Measurements from ENCODE around the gene PRKCA. TPM values are rescaled to one million over a fixed set of nuclear protein-coding genes. Genes with fewer than 3 reads are reported as not detected.

PRKCA gene
- total RNA-seq, 4 donors from 2014 or later = 9.0 to 76.1 (median 15.1) TPM

DNA sequence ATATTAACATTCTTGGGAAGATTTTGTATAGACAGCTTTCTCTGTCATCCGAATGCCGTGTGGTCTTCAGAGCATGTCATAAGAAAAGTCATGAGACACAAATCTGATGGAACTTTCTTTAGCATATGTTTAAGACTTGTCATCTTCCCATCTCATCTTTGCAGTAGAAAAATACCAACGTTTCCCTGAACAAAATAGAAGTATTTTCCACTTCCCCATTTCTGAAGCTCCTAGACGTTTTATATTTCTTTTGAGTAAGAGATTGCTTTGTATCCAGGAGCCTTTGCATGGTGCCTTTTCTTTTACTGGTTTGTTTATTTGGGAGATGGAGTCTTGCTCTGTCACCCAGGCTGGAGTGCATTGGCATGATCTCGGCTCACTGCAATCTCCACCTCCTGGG is 235.1 kb downstream of the PRKCA start:
- no peak for DNase-seq
- Histone ChIP-seq H3K4me3 (no peak overlapping the region), H3K27ac (no peak overlapping the region), H3K9me3 (no peaks in the 10 kb centered on the region), H3K36me3 (no peaks in the 10 kb centered on the region), H3K27me3 (no peaks in the 10 kb centered on the region), H3K4me1 (peaks cover 4 to 5% of the 10 kb centered on the region in 2 donors)
- TF ChIP-seq, protein P1, sequence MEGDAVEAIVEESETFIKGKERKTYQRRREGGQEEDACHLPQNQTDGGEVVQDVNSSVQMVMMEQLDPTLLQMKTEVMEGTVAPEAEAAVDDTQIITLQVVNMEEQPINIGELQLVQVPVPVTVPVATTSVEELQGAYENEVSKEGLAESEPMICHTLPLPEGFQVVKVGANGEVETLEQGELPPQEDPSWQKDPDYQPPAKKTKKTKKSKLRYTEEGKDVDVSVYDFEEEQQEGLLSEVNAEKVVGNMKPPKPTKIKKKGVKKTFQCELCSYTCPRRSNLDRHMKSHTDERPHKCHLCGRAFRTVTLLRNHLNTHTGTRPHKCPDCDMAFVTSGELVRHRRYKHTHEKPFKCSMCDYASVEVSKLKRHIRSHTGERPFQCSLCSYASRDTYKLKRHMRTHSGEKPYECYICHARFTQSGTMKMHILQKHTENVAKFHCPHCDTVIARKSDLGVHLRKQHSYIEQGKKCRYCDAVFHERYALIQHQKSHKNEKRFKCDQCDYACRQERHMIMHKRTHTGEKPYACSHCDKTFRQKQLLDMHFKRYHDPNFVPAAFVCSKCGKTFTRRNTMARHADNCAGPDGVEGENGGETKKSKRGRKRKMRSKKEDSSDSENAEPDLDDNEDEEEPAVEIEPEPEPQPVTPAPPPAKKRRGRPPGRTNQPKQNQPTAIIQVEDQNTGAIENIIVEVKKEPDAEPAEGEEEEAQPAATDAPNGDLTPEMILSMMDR (IDR thresholded peaks at IDR 0.05) = no peak
- no peak for TF ChIP-seq POLR2A (IDR thresholded peaks at IDR 0.05)
- intact Hi-C loops (cut with DNase I; ENCODE audit: low total_unique reads) = no loop called here

DNA sequence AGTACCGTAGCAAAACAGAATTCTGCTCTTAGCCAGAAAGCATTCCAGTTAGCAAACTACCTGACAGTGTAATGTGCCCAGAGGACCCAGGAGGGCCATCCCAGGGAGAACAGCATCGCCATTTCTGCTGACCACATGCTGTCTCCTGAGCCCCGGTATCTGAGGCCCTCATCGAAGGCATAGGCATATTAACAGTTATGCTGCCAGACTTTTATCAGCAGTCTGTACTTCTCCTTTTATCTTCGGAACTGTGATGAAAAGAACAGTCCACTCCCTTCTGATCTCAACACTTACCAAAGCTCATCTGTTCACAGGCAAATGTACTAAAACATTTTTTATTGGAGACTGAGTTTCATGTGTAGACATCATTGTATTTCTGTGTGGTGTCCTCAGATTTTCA is 236.4 kb downstream of the PRKCA start:
- peaks cover 0 to 3% of the 10 kb centered on the region in 2 donors for H3K4me1 ChIP-seq

DNA sequence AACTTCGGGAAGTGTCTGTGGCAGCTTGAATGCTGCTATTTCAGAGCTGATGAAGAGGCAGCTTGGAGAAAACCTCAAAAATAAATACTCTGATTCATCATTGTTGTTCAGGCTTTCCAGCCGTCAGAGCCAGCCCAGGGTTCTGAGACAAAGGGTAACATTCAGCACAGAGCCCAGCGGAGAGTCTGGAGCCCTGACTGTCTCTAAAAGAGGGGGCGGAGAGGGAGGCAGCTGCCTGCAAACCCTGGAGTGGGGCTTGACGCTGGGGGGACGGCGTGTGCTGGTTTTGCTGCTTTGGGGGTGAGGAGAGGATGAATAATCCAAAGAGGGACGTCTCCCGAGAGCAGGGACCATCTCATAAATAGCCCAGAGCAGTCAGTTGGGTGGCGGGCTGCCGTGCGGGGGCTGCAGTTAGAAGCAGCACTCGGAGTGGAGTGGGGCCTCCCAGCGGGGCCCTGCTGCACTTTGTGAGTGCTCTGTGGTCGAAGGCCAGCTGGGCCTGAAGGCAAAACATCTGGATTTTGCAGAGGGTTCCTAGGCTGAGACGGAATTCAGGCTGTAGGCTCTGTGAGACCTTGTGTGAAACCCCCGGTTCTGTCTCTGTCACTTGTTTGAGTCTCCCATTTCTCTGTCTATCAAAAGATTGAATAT is 237.8 kb downstream of the PRKCA start:
- Histone ChIP-seq H3K4me3 (peak overlapping the region in 1 of 2 donors; percentile 6), H3K27ac (peak overlapping the region; percentile 81)

More for the DNA sequence above, 236.4 kb downstream of the PRKCA start:
- H3K27ac ChIP-seq = peak overlapping the region in 1 of 2 donors; percentile 81
- no peak for DNase-seq
- intact Hi-C loops (cut with DNase I; ENCODE audit: low total_unique reads) = no loop called here
- no peaks in the 10 kb centered on the region for H3K9me3 ChIP-seq
- no peak overlapping the region for H3K4me3 ChIP-seq
- no peaks in the 10 kb centered on the region for H3K27me3 ChIP-seq
- H3K36me3 ChIP-seq = no peaks in the 10 kb centered on the region
- TF ChIP-seq, protein P1 (IDR thresholded peaks at IDR 0.05) = no peak
- no peak for TF ChIP-seq POLR2A (IDR thresholded peaks at IDR 0.05)

DNA sequence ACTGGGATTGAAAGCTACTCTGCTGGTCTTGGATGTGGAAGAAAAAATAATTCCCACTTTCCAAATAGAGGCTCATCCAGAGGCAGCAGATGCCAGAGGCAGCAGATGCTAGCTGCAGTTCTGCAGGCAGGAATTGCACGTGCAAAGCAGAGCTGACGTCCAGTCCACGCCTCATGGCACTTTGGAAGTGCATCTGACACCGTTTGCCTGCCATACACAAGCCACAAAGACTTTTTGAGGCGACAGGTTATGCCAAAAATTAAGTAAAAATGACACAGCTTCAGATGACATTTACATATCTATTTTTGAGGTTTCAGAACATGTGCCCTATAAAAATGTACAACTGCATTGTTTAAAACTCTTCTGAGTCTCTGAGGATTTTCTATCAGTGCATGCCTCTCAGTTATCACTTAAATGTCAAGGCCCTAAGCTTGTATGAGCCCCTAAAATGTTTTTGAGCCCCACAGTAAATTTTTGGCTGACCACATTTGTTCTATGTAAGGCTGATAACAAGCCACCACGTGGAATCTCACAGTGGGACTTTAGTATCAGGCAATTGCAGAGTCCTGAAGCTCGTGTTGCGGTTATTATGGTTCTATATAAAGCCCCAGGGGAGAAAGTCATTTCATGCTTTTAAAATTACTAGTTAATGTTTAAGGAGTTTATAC is 239.2 kb downstream of the PRKCA start:
- DNase-seq = no peak
- H3K9me3 ChIP-seq = no peaks in the 10 kb centered on the region
- peak overlapping the region; percentile 81 for H3K27ac ChIP-seq
- H3K27me3 ChIP-seq = no peaks in the 10 kb centered on the region
- no peak for TF ChIP-seq POLR2A (IDR thresholded peaks at IDR 0.05)
- no peaks in the 10 kb centered on the region for H3K36me3 ChIP-seq
- intact Hi-C loops (cut with DNase I; ENCODE audit: low total_unique reads) = no loop called here
- H3K4me3 ChIP-seq = no peak overlapping the region
- peaks cover 0 to 4% of the 10 kb centered on the region in 2 donors for H3K4me1 ChIP-seq

More for the DNA sequence above, 237.8 kb downstream of the PRKCA start:
- Histone ChIP-seq H3K36me3 (no peaks in the 10 kb centered on the region), H3K4me1 (peaks cover 0 to 4% of the 10 kb centered on the region in 2 donors), H3K9me3 (no peaks in the 10 kb centered on the region), H3K27me3 (no peaks in the 10 kb centered on the region)
- intact Hi-C loops (cut with DNase I; ENCODE audit: low total_unique reads) = no loop called here
- TF ChIP-seq, protein P1 (IDR thresholded peaks at IDR 0.05) = peak in 1 of 4 experiments; percentile 4
- no peak for TF ChIP-seq POLR2A (IDR thresholded peaks at IDR 0.05)
- DNase-seq = peak; percentile 55 to 63

DNA sequence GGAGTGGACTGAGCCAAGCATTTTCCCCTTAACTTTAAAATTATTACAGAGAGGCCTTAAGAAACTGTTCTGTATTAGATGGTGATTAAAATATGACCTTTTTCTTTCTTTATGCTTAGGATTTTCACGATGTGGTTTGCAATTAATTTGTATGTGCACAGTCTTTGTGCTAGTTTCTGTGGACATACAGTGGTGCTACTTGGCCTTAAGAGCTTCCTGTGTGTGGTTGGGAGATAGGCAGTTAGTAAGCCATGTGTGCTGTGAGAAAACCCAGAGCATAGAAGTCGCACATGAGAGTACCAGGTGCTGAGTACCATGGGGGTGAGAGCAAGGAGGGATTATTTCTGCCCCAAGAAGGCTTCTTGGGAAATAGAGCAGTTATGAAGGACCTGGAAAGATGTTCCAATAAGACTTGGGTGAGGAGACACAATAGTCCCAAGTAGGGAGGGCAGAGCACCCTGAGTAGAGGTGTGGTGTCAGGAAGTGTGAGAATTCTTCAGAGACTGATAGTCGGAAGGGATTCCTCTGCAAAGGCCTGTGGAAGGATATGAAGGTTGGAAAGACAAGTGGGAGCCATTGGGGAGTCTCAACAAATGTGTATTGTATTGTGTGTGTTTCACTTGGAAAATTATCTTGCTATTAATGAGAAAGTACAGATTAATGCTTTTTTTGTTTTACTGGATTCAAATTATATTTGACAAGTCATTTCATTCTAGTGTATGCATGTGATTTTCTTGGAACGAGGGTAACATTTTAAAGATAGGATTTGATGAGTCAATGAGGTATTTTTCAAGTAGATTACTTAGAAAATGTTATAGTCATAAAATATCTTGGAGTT is 239.9 kb downstream of the PRKCA start:
- Histone ChIP-seq H3K36me3 (no peaks in the 10 kb centered on the region), H3K4me1 (peaks cover 0 to 4% of the 10 kb centered on the region in 2 donors), H3K27me3 (no peaks in the 10 kb centered on the region), H3K27ac (peak overlapping the region; percentile 40 to 81), H3K9me3 (no peaks in the 10 kb centered on the region), H3K4me3 (no peak overlapping the region)
- intact Hi-C loops (cut with DNase I; ENCODE audit: low total_unique reads) = no loop called here
- TF ChIP-seq, protein P1 (IDR thresholded peaks at IDR 0.05) = no peak
- TF ChIP-seq POLR2A (IDR thresholded peaks at IDR 0.05) = no peak
- no peak for DNase-seq

Measured in uterus (tissue), 4 donors.